Endothelial cell of umbilical vein (primary cell): ENCODE measurements around the gene NEUROD1. TPM values are rescaled to one million over a fixed set of nuclear protein-coding genes. Genes with fewer than 3 reads are reported as not detected.

Experiments used
- BruUV-seq: library from RNA; stranded (reverse); fragments of 400-500 nt; replicated peaks from 2 replicates; lab custom pipeline; 2021; lab: Mats Ljungman, UMichigan
- CTCF ChIA-PET: fragments of 300-600, 350-600 bp; sonication (Branson Sonifier 250); formaldehyde crosslinking; loops from one replicate; lab custom pipeline; 2021; ENCODE audit warnings: antibody characterized with exemption, inconsistent platforms; lab: Charles Lee
- POLR2A ChIA-PET: fragments of 300-600, 350-600 bp; sonication (Branson Sonifier 250); formaldehyde crosslinking; loops from one replicate; lab custom pipeline; 2021; ENCODE audit warnings: antibody characterized with exemption, inconsistent platforms; lab: Charles Lee
- DNase-seq: peaks from one replicate; pipeline ENCODE4 v3.0.0-alpha.2; 2011; ENCODE audit warnings: low read depth, low spot score
- FAIRE-seq: peaks from 2 replicates; lab custom pipeline; 2011; peaks lifted over from hg19 to GRCh38; lab: Jason Lieb, UNC
- H2AFZ ChIP-seq: 2 replicates; pipeline ENCODE4 v1.6.0; 2012; ENCODE audit warnings: low read depth, low read length, control low read depth, inconsistent platforms
- H3K27ac ChIP-seq: 2 replicates; pipeline ENCODE4 v1.5.1; 2011; ENCODE audit warnings: low read depth, mild to moderate bottlenecking, control low read depth, low read length, moderate library complexity; ENCODE audit not compliant: insufficient read depth
- H3K27me3 ChIP-seq, 2 experiments: 2 replicates each; pipeline versions ENCODE4 v1.6.0 to v1.6.1; 2011; ENCODE audit warnings: low read length in 2 of 2, mixed read lengths in 1 of 2; ENCODE audit not compliant: control insufficient read depth in 2 of 2, insufficient read depth in 2 of 2
- H3K36me3 ChIP-seq, 2 experiments: 2 replicates in 1 of 2; 3 replicates in 1 of 2; pipeline ENCODE4 v1.5.1; 2011; ENCODE audit warnings: low read length in 2 of 2, mild to moderate bottlenecking in 1 of 2, moderate library complexity in 1 of 2; ENCODE audit not compliant: control insufficient read depth in 2 of 2, insufficient read depth in 2 of 2; ENCODE audit errors: extremely low read depth in 1 of 2
- H3K4me1 ChIP-seq: 3 replicates; pipeline ENCODE4 v1.5.1; 2011; ENCODE audit warnings: mild to moderate bottlenecking, low read length; ENCODE audit not compliant: control insufficient read depth, insufficient read depth; ENCODE audit errors: extremely low read depth
- H3K4me2 ChIP-seq: 2 replicates; pipeline ENCODE4 v1.6.1; 2011; ENCODE audit warnings: low read length, control low read depth, mixed read lengths; ENCODE audit not compliant: insufficient read depth
- H3K4me3 ChIP-seq, 3 experiments: fragments of 200-600 bp in 1 of 3; sonication (generic), shearing (Covaris generic) in 1 of 3; replicated peaks in 1 of 3; 2 replicates each; pipeline ENCODE4 v1.5.1; 2011 to 2016; ENCODE audit warnings: control low read depth in 3 of 3, low read length in 3 of 3, mild to moderate bottlenecking in 2 of 3, inconsistent platforms in 1 of 3, low read depth in 1 of 3, moderate library complexity in 1 of 3; ENCODE audit not compliant: insufficient read depth in 1 of 3
- H3K79me2 ChIP-seq: 2 replicates; pipeline ENCODE4 v1.6.0; 2012; ENCODE audit warnings: low read length, inconsistent platforms; ENCODE audit not compliant: control insufficient read depth, insufficient read depth
- H3K9ac ChIP-seq: replicated peaks from 2 replicates; pipeline ENCODE3; 2011; ENCODE audit warnings: low read length, control low read depth; ENCODE audit not compliant: insufficient read depth; ENCODE audit errors: extremely low read depth
- H3K9me1 ChIP-seq: replicated peaks from 3 replicates; pipeline ENCODE4 v1.6.0; 2011; ENCODE audit warnings: mild to moderate bottlenecking, low read length; ENCODE audit not compliant: control insufficient read depth, insufficient read depth; ENCODE audit errors: extremely low read depth
- H3K9me3 ChIP-seq: replicated peaks from 2 replicates; pipeline ENCODE4 v1.5.1; 2012; ENCODE audit warnings: low read length, inconsistent platforms; ENCODE audit not compliant: control insufficient read depth, insufficient read depth
- H4K20me1 ChIP-seq: replicated peaks from 2 replicates; pipeline ENCODE3; 2011; ENCODE audit warnings: mild to moderate bottlenecking, low read length; ENCODE audit not compliant: control insufficient read depth, insufficient read depth; ENCODE audit errors: extremely low read depth
- EZH2 ChIP-seq: IDR thresholded peaks from 2 replicates; pipeline ENCODE4 v1.6.1; 2012; ENCODE audit warnings: borderline replicate concordance, low read depth, mild to moderate bottlenecking, moderate library complexity, low read length, inconsistent platforms; ENCODE audit not compliant: severe bottlenecking
- FOS ChIP-seq: IDR thresholded peaks from 2 replicates; pipeline ENCODE4 v1.6.1; 2011; ENCODE audit warnings: mild to moderate bottlenecking, low read length, moderate library complexity, borderline replicate concordance; ENCODE audit not compliant: insufficient read depth
- GATA2 ChIP-seq: IDR thresholded peaks from 2 replicates; pipeline ENCODE4 v1.7.0; 2011; ENCODE audit warnings: low read depth, mild to moderate bottlenecking, moderate library complexity, mixed read lengths, low read length; ENCODE audit not compliant: insufficient read length, insufficient read depth
- JUN ChIP-seq: IDR thresholded peaks from 2 replicates; pipeline ENCODE4 v1.6.1; 2011; ENCODE audit warnings: borderline replicate concordance, low read depth; ENCODE audit not compliant: insufficient read length, insufficient read depth
- MYC ChIP-seq: IDR thresholded peaks from one replicate; pipeline ENCODE4 v1.6.1; 2011; ENCODE audit warnings: mild to moderate bottlenecking, low read depth, low read length
- POLR2A ChIP-seq: IDR thresholded peaks from 2 replicates; pipeline ENCODE4 v1.6.1; 2012; ENCODE audit warnings: low read depth, mild to moderate bottlenecking, control low read depth, low read length
- POLR2AphosphoS5 ChIP-seq: IDR thresholded peaks from 2 replicates; pipeline ENCODE4 v1.6.1; 2012; ENCODE audit warnings: low read depth, mild to moderate bottlenecking, control low read depth, low read length, moderate library complexity; ENCODE audit not compliant: insufficient read depth
- dilution Hi-C: fragments of 300-500 bp; cut with MboI; formaldehyde crosslinking; loops from one replicate; pipeline ENCODE4 v1.15.0; 2019; ENCODE audit warnings: low sequenced_read_pairs; ENCODE audit not compliant: extremely low pct_ligation_motif_present
- intact Hi-C: fragments of 100-400 bp; cut with micrococcal nuclease; formaldehyde crosslinking; loops from one replicate; pipeline ENCODE4 v1.10.0; 2022
- polyA plus RNA-seq, 4 experiments: library from polyadenylated mRNA; depleted of rRNA in 3 of 4; stranded (reverse) in 3 of 4; unstranded in 1 of 4; fragments of >200 nt; gene quantifications; 2 replicates each; pipeline versions ENCODE4 v1.2.1 to v1.2.3, GENCODE V29; 2011 to 2012; ENCODE audit warnings: missing spikeins in 1 of 4
- total RNA-seq: library from RNA; stranded (reverse); gene quantifications from 2 replicates; pipeline ENCODE4 v1.2.3, GENCODE V29; 2021
- TF ChIP-seq, protein P1 (sequence below): IDR thresholded peaks from 2 replicates; pipeline ENCODE4 v1.6.1; 2011; ENCODE audit not compliant: insufficient read depth, insufficient read length
- TF ChIP-seq, protein P2 (sequence below), 2 donors: IDR thresholded peaks; 1 replicate in 1 of 2; 2 replicates in 1 of 2; pipeline ENCODE4 v1.5.1; 2011; ENCODE audit warnings: low read length in 2 of 2, mild to moderate bottlenecking in 2 of 2, moderate library complexity in 2 of 2, control low read depth in 1 of 2, inconsistent platforms in 1 of 2, low read depth in 1 of 2; ENCODE audit not compliant: insufficient read depth in 1 of 2; ENCODE audit errors: extremely low read depth in 1 of 2

NEUROD1 gene
- total and polyA plus RNA-seq, 2 donors (not counting 3 experiments of a cell fraction or from before 2014, with no cell fraction given), result not detected

DNA sequence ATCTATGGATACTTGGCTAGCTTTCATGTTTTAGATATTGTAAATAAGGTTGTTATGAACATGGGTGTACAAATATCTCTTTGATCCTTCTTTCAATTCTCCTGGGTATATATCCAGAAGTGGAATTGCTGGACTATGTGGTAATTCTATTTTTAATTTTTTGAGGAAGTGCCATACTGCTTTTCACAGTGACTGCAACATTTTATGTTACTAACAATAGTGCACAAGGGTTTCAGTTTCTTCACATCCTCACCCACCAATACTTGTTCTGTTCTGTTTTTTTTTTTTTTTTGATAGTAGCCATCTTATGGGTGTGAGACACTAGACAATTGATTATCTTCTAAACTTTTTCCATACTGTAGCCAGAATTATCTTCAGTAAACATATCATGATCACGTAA, 17.3 kb upstream of the NEUROD1 start:
- H3K9ac ChIP-seq, result no peak overlapping the region
- dilution Hi-C loops (no loop called here), intact Hi-C loops (no loop called here)
- CTCF ChIA-PET, result interaction anchor here (1.3 kb wide), 1 partner anchor 18 kb away, joined by 4 read pairs; no protein-coding TSS in a partner anchor
- H3K4me1 ChIP-seq, result no peaks in the 10 kb centered on the region
- peaks cover 0 to 2% of the 10 kb centered on the region in 2 experiments for H3K27me3 ChIP-seq
- BruUV-seq, result no TSS peak
- no peaks in the 10 kb centered on the region for H4K20me1 ChIP-seq
- POLR2A ChIA-PET, result no interaction called here
- DNase-seq (no peak), FAIRE-seq (no peak)
- no peak overlapping the region for H2AFZ ChIP-seq
- no peaks in the 10 kb centered on the region for H3K9me3 ChIP-seq
- H3K27ac ChIP-seq, result no peak overlapping the region
- no peak overlapping the region for H3K4me2 ChIP-seq
- H3K9me1 ChIP-seq, result no peaks in the 10 kb centered on the region
- no peaks in the 10 kb centered on the region for H3K79me2 ChIP-seq
- no peak for TF ChIP-seq JUN
- TF ChIP-seq EZH2, result no peak
- no peak for TF ChIP-seq GATA2
- TF ChIP-seq POLR2AphosphoS5, result no peak
- TF ChIP-seq, protein P1, sequence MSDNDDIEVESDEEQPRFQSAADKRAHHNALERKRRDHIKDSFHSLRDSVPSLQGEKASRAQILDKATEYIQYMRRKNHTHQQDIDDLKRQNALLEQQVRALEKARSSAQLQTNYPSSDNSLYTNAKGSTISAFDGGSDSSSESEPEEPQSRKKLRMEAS, result no peak
- TF ChIP-seq, protein P2, sequence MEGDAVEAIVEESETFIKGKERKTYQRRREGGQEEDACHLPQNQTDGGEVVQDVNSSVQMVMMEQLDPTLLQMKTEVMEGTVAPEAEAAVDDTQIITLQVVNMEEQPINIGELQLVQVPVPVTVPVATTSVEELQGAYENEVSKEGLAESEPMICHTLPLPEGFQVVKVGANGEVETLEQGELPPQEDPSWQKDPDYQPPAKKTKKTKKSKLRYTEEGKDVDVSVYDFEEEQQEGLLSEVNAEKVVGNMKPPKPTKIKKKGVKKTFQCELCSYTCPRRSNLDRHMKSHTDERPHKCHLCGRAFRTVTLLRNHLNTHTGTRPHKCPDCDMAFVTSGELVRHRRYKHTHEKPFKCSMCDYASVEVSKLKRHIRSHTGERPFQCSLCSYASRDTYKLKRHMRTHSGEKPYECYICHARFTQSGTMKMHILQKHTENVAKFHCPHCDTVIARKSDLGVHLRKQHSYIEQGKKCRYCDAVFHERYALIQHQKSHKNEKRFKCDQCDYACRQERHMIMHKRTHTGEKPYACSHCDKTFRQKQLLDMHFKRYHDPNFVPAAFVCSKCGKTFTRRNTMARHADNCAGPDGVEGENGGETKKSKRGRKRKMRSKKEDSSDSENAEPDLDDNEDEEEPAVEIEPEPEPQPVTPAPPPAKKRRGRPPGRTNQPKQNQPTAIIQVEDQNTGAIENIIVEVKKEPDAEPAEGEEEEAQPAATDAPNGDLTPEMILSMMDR (IDR thresholded peaks at IDR 0.05; ENCODE audit: extremely low read depth in 1 of 2, insufficient read depth in 1 of 2, low read depth in 1 of 2, low read length in 2 of 2), result no peak
- TF ChIP-seq POLR2A, result no peak
- TF ChIP-seq FOS, result no peak
- no peak for TF ChIP-seq MYC
- H3K4me3 ChIP-seq, result no peak overlapping the region
- no peaks in the 10 kb centered on the region for H3K36me3 ChIP-seq
